Measurements from ENCODE around the gene ADTRP. TPM values are rescaled to one million over a fixed set of nuclear protein-coding genes. Genes with fewer than 3 reads are reported as not detected.

ADTRP gene
- total RNA-seq, 4 donors from 2014 or later, result 0.66 to 0.92 TPM; not detected in 2

DNA sequence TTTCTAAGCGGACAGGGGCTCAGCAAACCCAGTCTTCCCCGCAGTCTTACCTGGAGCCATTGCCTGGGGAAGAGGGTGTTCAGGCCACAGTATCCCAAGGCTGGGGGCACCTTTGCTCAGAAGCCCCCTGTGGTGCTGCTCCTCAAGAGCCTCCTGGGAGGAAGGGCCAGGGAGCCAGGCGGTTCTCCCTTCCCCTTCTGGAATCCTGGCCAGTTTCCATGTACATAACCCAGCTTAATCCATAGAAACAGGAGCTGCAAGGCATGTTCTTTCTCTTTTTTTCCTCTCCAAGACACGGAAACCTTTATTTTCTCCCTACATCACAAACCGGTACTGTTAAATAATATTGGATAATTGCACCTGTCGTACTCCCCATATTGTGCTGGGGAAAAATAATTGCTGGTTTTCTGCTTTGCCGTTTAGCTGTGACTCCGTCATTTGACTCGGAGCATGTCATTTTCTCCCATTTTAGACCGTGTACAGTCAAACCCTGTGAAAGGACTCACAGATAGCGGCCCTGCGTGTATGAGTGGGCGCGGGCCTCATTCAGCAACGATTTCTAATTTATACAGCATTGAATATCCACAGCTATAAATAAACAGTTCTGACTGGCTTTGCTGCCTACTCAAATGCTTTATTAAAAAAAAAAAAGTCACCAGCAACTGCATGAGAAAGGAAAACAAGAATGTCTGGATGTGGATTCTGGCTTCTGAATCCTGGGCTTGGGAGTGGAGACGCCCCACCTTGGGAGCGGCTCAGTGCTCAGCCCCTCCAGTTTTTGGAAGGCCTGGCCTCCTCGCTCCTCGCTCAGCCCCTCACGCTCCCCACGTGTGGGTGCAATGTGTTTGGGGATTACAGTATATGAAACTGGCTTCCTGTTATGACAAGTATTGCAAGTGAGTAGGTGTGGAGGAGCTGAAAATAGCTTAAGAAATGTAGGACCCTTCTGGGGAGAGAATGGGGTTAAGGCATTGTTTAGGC lies 67.3 kb downstream of the ADTRP start:
- intact Hi-C loops (cut with DNase I), result no loop called here
- Histone ChIP-seq H3K4me3 (peak overlapping the region in 1 of 4 donors; percentile 23), H3K4me1 (peaks cover 16 to 26% (median 22%) of the 10 kb centered on the region in 4 donors), H3K9me3 (no peaks in the 10 kb centered on the region), H3K27me3 (no peaks in the 10 kb centered on the region), H3K36me3 (no peaks in the 10 kb centered on the region), H3K27ac (replicated peaks in 1 of 4) (peak overlapping the region in 2 of 4 donors; percentile 7 to 16)
- WGBS, result 51% methylated on average over 21 of the region's 21 CpGs
- TF ChIP-seq POLR2A (IDR thresholded peaks at IDR 0.05; ENCODE audit: low read depth), result no peak
- TF ChIP-seq POLR2AphosphoS5 (IDR thresholded peaks at IDR 0.05), result no peak
- TF ChIP-seq, protein P1, sequence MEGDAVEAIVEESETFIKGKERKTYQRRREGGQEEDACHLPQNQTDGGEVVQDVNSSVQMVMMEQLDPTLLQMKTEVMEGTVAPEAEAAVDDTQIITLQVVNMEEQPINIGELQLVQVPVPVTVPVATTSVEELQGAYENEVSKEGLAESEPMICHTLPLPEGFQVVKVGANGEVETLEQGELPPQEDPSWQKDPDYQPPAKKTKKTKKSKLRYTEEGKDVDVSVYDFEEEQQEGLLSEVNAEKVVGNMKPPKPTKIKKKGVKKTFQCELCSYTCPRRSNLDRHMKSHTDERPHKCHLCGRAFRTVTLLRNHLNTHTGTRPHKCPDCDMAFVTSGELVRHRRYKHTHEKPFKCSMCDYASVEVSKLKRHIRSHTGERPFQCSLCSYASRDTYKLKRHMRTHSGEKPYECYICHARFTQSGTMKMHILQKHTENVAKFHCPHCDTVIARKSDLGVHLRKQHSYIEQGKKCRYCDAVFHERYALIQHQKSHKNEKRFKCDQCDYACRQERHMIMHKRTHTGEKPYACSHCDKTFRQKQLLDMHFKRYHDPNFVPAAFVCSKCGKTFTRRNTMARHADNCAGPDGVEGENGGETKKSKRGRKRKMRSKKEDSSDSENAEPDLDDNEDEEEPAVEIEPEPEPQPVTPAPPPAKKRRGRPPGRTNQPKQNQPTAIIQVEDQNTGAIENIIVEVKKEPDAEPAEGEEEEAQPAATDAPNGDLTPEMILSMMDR (IDR thresholded peaks at IDR 0.05), result no peak
- TF ChIP-seq EP300 (IDR thresholded peaks at IDR 0.05), result no peak
- no peak for DNase-seq (ENCODE audit: extremely low spot score)

- no peaks in the 10 kb centered on the region for H3K9me3 ChIP-seq
- WGBS, result 51% methylated on average over 9 of the region's 9 CpGs
Measured at GRCh38 chr6:11710311-11710761, 68.3 kb downstream of the ADTRP start.

DNA sequence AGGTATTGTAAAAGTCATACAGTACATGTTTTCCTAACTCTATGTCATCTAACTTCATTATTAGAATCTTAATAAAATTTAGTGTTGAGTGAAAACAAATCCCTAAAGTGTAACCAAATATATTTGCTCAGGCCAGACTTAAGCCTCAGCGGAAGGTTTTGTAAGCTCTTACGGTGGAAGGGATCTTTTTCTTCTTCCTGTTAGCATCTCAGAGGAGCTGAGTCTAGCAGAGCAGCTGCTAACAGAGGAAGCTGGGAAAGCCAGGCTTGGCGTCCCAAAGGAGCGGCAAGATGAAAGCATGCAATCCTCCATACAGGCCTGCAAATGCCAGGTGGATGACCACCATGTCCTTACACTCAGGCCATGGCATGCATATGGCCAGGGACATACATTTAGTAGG lies 72.4 kb downstream of the ADTRP start:
- 88% methylated on average over 4 of the region's 4 CpGs for WGBS

More at GRCh38 chr6:11710311-11710761, 68.3 kb downstream of the ADTRP start:
- no peak for DNase-seq (ENCODE audit: extremely low spot score)
- TF ChIP-seq EP300 (IDR thresholded peaks at IDR 0.05) (no peak), POLR2AphosphoS5 (IDR thresholded peaks at IDR 0.05) (no peak), POLR2A (IDR thresholded peaks at IDR 0.05; ENCODE audit: low read depth) (no peak)
- TF ChIP-seq, protein P1 (IDR thresholded peaks at IDR 0.05), result no peak
- Histone ChIP-seq H3K27me3 (no peaks in the 10 kb centered on the region), H3K4me1 (peaks cover 16 to 26% (median 22%) of the 10 kb centered on the region in 4 donors), H3K4me3 (no peak overlapping the region), H3K27ac (replicated peaks in 1 of 4) (peak overlapping the region in 3 of 4 donors; percentile 7 to 16 (median 7)), H3K36me3 (no peaks in the 10 kb centered on the region)
- intact Hi-C loops (cut with DNase I), result no loop called here

DNA sequence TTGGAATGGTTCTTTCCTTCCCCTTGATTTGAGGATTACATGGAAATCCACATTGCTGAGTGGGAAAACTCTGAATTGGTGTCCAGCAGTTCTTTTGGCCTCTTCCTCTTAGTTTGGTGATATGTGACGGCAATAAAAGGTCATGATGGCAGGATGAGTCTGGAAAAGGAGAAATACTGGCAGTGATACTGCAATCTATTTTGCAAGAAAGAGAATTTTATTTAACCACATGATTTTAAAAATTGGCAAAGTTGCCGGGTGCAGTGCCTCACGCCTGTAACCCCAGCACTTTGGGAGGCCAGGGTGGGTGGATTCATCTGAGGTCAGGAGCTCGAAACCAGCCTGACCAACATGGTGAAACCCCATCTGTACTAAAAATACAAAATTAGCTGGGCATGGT lies 73.1 kb downstream of the ADTRP start:
- no peak for TF ChIP-seq POLR2A (IDR thresholded peaks at IDR 0.05; ENCODE audit: low read depth)
- TF ChIP-seq EP300 (IDR thresholded peaks at IDR 0.05), result no peak
- TF ChIP-seq, protein P1 (IDR thresholded peaks at IDR 0.05), result no peak
- TF ChIP-seq POLR2AphosphoS5 (IDR thresholded peaks at IDR 0.05), result no peak
- Histone ChIP-seq H3K27ac (replicated peaks in 1 of 4) (no peak overlapping the region), H3K36me3 (no peaks in the 10 kb centered on the region), H3K27me3 (no peaks in the 10 kb centered on the region), H3K4me1 (peaks cover 5 to 18% (median 6%) of the 10 kb centered on the region in 4 donors), H3K9me3 (no peaks in the 10 kb centered on the region), H3K4me3 (no peak overlapping the region)
- DNase-seq (ENCODE audit: extremely low spot score), result no peak
- intact Hi-C loops (cut with DNase I), result loop anchor here (10.0 kb wide), 1 partner anchor 309 kb away; the partner anchor contains the start of gene HIVEP1
- 93% methylated on average over 4 of the region's 4 CpGs for WGBS

More for the DNA sequence above, 72.4 kb downstream of the ADTRP start:
- no peaks in the 10 kb centered on the region for H3K36me3 ChIP-seq
- no peak overlapping the region for H3K27ac ChIP-seq (replicated peaks in 1 of 4)
- TF ChIP-seq, protein P1 (IDR thresholded peaks at IDR 0.05), result no peak
- TF ChIP-seq POLR2AphosphoS5 (IDR thresholded peaks at IDR 0.05) (no peak), POLR2A (IDR thresholded peaks at IDR 0.05; ENCODE audit: low read depth) (no peak), EP300 (IDR thresholded peaks at IDR 0.05) (no peak)
- no peaks in the 10 kb centered on the region for H3K27me3 ChIP-seq
- no peaks in the 10 kb centered on the region for H3K9me3 ChIP-seq
- H3K4me3 ChIP-seq, result no peak overlapping the region
- intact Hi-C loops (cut with DNase I), result loop anchor here (10.0 kb wide), 1 partner anchor 309 kb away; the partner anchor contains the start of gene HIVEP1
- peaks cover 7 to 25% (median 13%) of the 10 kb centered on the region in 4 donors for H3K4me1 ChIP-seq
- no peak for DNase-seq (ENCODE audit: extremely low spot score)

Data from esophagus muscularis mucosa (tissue), 4 donors.